ENCODE data around the gene ZXDC. TPM values are rescaled to one million over a fixed set of nuclear protein-coding genes. Genes with fewer than 3 reads are reported as not detected.

The ZXDC gene
- total RNA-seq, 2 donors from 2014 or later, result 30.5 to 31.6 TPM

DNA sequence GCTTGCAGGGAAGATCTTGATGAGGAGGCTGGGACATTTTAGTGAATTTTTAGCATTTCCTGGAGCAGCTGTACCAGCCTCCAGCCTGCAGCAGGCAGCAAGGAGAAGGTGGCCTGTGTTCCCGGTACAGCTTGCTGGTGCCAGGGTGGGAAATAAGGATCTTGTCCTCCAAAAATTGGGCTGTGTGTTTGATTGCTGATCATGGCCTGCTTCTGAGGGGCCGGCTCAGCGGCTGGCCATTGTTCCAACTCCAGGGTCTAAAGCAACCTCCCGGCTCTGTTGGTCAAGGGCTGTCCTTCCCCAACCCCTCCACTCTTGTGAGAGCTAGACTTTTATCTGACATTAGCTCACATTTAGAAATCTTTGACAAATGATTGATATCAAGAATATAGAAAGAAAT is 75.9 kb downstream of the ZXDC start:
- H3K27ac Mint-ChIP-seq, result no peak overlapping the region
- peaks cover 2% of the 10 kb centered on the region for H3K4me1 Mint-ChIP-seq
- no peaks in the 10 kb centered on the region for H3K9me3 ChIP-seq (ENCODE audit: control insufficient read depth, low read length)
- no peak overlapping the region for H3K4me3 Mint-ChIP-seq
- peaks cover 19% of the 10 kb centered on the region for H3K27me3 Mint-ChIP-seq (ENCODE audit: insufficient read depth)
- 88 to 100% methylated on average over 2 to 4 of the region's 4 CpGs for WGBS, 2 experiments (ENCODE audit: insufficient coverage in 1 of 2, insufficient read length in 1 of 2)
- H3K9ac ChIP-seq (ENCODE audit: extremely low read depth, low read length, poor library complexity, severe bottlenecking), result no peak overlapping the region
- H3K9me3 Mint-ChIP-seq, result no peaks in the 10 kb centered on the region
- H3K27ac ChIP-seq (ENCODE audit: low read depth, low read length), result no peak overlapping the region
- H3K27me3 ChIP-seq (ENCODE audit: control insufficient read depth, insufficient read depth, low read length, poor library complexity, severe bottlenecking), result peaks cover 16% of the 10 kb centered on the region
- TF ChIP-seq, protein P1, sequence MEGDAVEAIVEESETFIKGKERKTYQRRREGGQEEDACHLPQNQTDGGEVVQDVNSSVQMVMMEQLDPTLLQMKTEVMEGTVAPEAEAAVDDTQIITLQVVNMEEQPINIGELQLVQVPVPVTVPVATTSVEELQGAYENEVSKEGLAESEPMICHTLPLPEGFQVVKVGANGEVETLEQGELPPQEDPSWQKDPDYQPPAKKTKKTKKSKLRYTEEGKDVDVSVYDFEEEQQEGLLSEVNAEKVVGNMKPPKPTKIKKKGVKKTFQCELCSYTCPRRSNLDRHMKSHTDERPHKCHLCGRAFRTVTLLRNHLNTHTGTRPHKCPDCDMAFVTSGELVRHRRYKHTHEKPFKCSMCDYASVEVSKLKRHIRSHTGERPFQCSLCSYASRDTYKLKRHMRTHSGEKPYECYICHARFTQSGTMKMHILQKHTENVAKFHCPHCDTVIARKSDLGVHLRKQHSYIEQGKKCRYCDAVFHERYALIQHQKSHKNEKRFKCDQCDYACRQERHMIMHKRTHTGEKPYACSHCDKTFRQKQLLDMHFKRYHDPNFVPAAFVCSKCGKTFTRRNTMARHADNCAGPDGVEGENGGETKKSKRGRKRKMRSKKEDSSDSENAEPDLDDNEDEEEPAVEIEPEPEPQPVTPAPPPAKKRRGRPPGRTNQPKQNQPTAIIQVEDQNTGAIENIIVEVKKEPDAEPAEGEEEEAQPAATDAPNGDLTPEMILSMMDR (conservative IDR thresholded peaks at IDR 0.05), result no peak
- no peaks in the 10 kb centered on the region for H3K36me3 Mint-ChIP-seq (ENCODE audit: low read depth)
- DNase-seq, result no peak
- no peak overlapping the region for H3K4me3 ChIP-seq (ENCODE audit: low read length)
- H3K4me1 ChIP-seq (ENCODE audit: control insufficient read depth, insufficient read depth, low read length), result no peaks in the 10 kb centered on the region
- no peaks in the 10 kb centered on the region for H3K36me3 ChIP-seq (ENCODE audit: control insufficient read depth, insufficient read depth, low read length)

- Histone ChIP-seq H3K27ac (ENCODE audit: low read depth, low read length) (no peak overlapping the region), H3K9me3 (ENCODE audit: control insufficient read depth, low read length) (no peaks in the 10 kb centered on the region), H3K4me1 (ENCODE audit: control insufficient read depth, insufficient read depth, low read length) (no peaks in the 10 kb centered on the region), H3K27me3 (ENCODE audit: control insufficient read depth, insufficient read depth, low read length, poor library complexity, severe bottlenecking) (peaks cover 18% of the 10 kb centered on the region), H3K36me3 (ENCODE audit: control insufficient read depth, insufficient read depth, low read length) (no peaks in the 10 kb centered on the region), H3K9ac (ENCODE audit: extremely low read depth, low read length, poor library complexity, severe bottlenecking) (no peak overlapping the region), H3K4me3 (ENCODE audit: low read length) (no peak overlapping the region)
- no peak overlapping the region for H3K4me3 Mint-ChIP-seq
- H3K27ac Mint-ChIP-seq, result no peak overlapping the region
- H3K9me3 Mint-ChIP-seq, result no peaks in the 10 kb centered on the region
- 100% methylated on average over 1 of the region's 1 CpG for WGBS, 2 experiments (ENCODE audit: insufficient coverage in 1 of 2, insufficient read length in 1 of 2)
- no peaks in the 10 kb centered on the region for H3K36me3 Mint-ChIP-seq (ENCODE audit: low read depth)
- no peak for DNase-seq
- TF ChIP-seq, protein P1 (conservative IDR thresholded peaks at IDR 0.05), result no peak
- peaks cover 21% of the 10 kb centered on the region for H3K27me3 Mint-ChIP-seq (ENCODE audit: insufficient read depth)
- peaks cover 2% of the 10 kb centered on the region for H3K4me1 Mint-ChIP-seq
Observed at GRCh38 chr3:126399351-126399735, 76.3 kb downstream of the ZXDC start.

DNA sequence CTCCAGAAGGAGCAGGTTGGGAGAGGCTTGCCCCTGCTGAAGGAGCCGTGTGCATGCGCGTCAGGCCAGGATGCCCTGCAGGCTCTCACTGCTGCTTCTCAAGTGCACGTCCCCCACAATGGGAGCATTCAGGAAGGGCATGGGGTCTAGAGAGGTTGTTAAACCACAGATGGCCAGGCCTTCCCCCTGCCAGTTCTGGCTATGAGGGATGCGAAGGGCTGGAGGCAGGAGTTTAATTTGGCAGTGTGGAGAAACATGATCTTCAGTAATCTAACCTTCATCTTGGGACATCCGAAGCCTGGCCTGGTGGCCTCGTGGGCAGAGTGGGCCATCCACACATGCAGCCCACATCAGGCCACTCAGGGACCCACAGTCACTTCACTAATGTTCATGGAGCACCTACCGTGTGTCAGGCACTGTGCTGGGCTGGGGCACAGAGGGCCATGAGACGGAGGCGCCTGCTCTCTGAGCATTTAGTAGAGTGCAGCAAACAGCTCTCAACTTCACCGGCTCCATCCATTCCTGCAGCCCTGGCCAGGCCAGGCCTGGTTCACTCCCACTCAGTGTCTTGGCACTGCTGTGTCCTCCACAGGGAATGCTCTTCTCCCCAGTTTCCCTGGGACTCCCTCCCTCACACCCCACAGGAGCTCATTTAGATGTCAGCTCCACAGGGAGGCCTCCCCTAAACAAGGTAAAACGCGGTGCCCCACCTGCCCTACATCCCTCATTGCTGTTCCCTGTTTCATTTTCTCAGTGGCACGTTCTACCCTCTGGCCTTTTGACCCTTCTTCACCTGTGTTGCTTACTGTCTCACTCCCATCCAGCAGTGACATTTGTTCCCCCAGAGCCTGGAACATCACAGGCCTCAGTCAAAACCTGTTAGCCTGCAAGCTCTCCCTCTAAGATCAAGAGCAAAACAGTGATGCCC is 77.0 kb downstream of the ZXDC start:
- H3K9me3 ChIP-seq (ENCODE audit: control insufficient read depth, low read length), result no peaks in the 10 kb centered on the region
- Mint-ChIP-seq H3K36me3 (ENCODE audit: low read depth) (no peaks in the 10 kb centered on the region), H3K4me3 (no peak overlapping the region), H3K27me3 (ENCODE audit: insufficient read depth) (peaks cover 27% of the 10 kb centered on the region), H3K4me1 (peaks cover 2% of the 10 kb centered on the region), H3K27ac (no peak overlapping the region), H3K9me3 (no peaks in the 10 kb centered on the region)
- TF ChIP-seq, protein P1 (conservative IDR thresholded peaks at IDR 0.05), result no peak
- H3K36me3 ChIP-seq (ENCODE audit: control insufficient read depth, insufficient read depth, low read length), result no peaks in the 10 kb centered on the region
- DNase-seq, result no peak
- H3K4me1 ChIP-seq (ENCODE audit: control insufficient read depth, insufficient read depth, low read length), result no peaks in the 10 kb centered on the region
- 86 to 89% methylated on average over 11 to 14 of the region's 14 CpGs for WGBS, 2 experiments (ENCODE audit: insufficient coverage in 1 of 2, insufficient read length in 1 of 2)
- peaks cover 25% of the 10 kb centered on the region for H3K27me3 ChIP-seq (ENCODE audit: control insufficient read depth, insufficient read depth, low read length, poor library complexity, severe bottlenecking)
- no peak overlapping the region for H3K27ac ChIP-seq (ENCODE audit: low read depth, low read length)
- H3K9ac ChIP-seq (ENCODE audit: extremely low read depth, low read length, poor library complexity, severe bottlenecking), result no peak overlapping the region
- H3K4me3 ChIP-seq (ENCODE audit: low read length), result no peak overlapping the region
